Measurements from ENCODE around the gene QRSL1. TPM values are rescaled to one million over a fixed set of nuclear protein-coding genes. Genes with fewer than 3 reads are reported as not detected.

QRSL1 gene
- total RNA-seq, 4 donors from 2014 or later = 6.8 to 8.0 (median 8.0) TPM

DNA sequence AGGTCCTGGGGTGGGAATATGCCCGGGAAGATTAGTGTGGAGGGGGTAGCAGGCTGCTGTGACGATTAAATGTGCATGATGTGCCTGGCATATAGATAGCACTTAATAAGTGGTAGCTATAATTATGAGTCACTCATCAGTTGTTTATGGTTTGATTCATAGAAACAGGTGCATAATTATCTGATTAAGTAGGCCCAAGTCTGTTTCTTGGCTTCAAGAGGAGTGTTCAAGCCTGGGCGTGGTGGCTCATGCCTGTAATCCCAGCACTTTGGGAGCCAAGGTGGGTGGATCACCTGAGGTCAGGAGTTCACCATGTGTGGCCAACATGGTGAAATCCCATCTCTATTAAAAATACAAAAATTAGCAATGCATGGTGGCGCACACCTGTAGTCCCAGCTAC, 74.9 kb downstream of the QRSL1 start:
- ATAC-seq (ENCODE audit: low FRiP score) = no peak
- TF ChIP-seq, protein P1, sequence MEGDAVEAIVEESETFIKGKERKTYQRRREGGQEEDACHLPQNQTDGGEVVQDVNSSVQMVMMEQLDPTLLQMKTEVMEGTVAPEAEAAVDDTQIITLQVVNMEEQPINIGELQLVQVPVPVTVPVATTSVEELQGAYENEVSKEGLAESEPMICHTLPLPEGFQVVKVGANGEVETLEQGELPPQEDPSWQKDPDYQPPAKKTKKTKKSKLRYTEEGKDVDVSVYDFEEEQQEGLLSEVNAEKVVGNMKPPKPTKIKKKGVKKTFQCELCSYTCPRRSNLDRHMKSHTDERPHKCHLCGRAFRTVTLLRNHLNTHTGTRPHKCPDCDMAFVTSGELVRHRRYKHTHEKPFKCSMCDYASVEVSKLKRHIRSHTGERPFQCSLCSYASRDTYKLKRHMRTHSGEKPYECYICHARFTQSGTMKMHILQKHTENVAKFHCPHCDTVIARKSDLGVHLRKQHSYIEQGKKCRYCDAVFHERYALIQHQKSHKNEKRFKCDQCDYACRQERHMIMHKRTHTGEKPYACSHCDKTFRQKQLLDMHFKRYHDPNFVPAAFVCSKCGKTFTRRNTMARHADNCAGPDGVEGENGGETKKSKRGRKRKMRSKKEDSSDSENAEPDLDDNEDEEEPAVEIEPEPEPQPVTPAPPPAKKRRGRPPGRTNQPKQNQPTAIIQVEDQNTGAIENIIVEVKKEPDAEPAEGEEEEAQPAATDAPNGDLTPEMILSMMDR (IDR thresholded peaks at IDR 0.05) = no peak
- DNase-seq (ENCODE audit: low spot score) = no peak

DNA sequence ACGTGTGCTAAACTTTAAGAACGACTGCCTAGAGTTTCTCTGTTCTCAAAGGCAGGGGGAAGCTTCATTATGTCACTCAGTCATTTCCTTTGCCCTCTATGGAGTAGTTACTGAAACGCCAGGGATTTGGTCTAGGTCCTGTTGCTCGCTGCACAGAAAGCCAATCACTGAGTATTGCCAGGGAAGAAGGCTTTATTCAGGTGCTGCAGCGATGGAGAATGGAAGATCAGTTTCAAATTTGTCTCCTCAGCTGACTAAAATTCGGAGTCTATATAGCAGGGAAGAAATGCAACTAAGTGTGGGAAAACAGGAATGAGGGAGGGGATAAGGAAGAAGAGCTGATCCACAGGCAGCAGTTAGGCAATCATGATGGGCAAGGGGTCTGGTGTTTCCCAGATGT, 75.8 kb downstream of the QRSL1 start:
- TF ChIP-seq, protein P1 (IDR thresholded peaks at IDR 0.05) = no peak
- ATAC-seq (ENCODE audit: low FRiP score) (no peak), DNase-seq (ENCODE audit: low spot score) (no peak)

DNA sequence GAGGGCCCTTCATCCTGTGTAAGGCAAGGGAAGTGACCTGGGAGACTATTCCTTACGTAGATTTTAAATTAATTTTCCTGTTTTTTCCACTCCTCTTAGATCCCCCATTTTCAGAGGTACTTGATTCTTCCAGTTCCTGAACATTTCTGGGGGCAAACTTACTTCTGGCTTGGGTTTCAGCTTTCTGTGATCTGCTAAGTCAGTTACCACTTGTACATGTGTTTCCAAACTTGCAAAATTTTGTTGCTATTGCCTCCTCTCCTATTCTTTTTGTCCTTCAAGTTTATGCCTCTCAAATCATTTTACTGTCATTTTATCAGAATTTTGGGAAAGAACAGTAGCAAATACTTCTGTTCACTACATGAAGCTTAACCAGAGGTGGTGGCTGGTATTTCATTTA, 81.2 kb downstream of the QRSL1 start:
- DNase-seq (ENCODE audit: low spot score) (no peak), ATAC-seq (ENCODE audit: low FRiP score) (no peak)
- TF ChIP-seq, protein P1 (IDR thresholded peaks at IDR 0.05) = no peak

DNA sequence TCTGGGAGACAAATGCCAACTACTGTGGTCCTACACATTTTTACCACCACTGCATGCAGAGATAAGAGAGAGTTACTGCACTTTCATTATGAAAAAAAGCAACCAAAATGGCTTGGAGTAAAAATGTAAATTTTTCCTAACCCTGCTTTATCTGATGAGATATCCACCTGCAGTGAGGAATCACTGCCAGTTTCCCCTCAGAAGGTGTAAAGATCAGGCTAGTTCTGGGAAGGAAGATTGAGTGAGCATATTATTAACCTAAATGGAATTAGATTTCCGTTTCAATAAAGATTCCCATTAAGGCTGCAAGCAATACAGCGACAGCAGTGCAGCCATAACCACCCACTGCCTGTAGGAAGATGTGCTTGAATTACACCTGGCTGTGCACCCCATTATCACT, 84.9 kb downstream of the QRSL1 start:
- DNase-seq (ENCODE audit: low spot score) (no peak), ATAC-seq (ENCODE audit: low FRiP score) (no peak)
- TF ChIP-seq, protein P1 (IDR thresholded peaks at IDR 0.05) = no peak

DNA sequence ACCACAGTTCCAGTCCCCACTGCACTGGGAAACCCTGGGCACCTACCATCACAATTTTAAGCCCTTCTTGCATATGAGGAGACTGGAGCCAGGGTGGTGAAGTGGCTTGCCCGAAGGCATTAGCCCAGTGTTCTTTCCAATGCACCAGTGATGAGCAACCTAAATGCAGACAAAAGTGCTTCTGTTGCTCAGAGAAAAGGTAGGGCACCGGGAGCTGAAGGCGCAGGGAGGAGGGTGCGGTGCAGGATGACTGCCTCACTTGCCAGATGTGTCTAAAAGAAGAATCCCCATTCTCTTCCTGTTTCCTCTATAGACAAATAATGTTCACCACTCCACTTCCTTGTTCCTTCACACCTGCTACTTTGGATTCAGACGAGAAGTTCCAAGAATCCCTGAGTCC, 86.5 kb downstream of the QRSL1 start:
- DNase-seq (ENCODE audit: low spot score) (no peak), ATAC-seq (ENCODE audit: low FRiP score) (no peak)
- TF ChIP-seq, protein P1 (IDR thresholded peaks at IDR 0.05) = no peak

DNA sequence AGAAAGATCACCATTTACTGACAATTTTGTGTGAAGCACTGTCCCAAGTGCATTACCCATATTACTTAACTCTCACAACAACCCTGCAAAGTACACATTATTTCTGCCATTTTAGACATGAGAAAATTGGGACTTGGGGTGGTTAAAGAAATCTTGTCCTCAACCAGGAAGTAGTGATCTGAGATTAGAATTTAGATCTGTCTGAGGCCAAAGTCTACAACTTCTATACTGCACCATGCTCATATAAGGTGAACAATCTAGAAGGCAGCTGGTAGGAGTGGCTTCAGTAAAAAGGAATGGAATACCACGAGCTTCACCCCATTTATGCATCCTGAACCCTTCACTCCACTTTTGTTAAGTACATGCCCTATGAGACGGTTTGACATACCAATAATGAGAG, 87.6 kb downstream of the QRSL1 start:
- TF ChIP-seq, protein P1 (IDR thresholded peaks at IDR 0.05) = no peak
- DNase-seq (ENCODE audit: low spot score) (no peak), ATAC-seq (ENCODE audit: low FRiP score) (no peak)

Small RNAs within 50 kb of the gene (small RNA-seq; reads per million reads assigned to genes)
- gene RNU6-527P = not detected

Other genes with a start within 250 kb of the QRSL1 start
- 1 to 10 TPM; 1.1 to 3.7 (median 2.7) TPM for gene RTN4IP1, start 80 bp upstream of the QRSL1 start, total RNA-seq

All from omental fat pad (tissue), 4 donors.